Measurements from ENCODE around the gene SLC35B4.

The SLC35B4 gene

DNA sequence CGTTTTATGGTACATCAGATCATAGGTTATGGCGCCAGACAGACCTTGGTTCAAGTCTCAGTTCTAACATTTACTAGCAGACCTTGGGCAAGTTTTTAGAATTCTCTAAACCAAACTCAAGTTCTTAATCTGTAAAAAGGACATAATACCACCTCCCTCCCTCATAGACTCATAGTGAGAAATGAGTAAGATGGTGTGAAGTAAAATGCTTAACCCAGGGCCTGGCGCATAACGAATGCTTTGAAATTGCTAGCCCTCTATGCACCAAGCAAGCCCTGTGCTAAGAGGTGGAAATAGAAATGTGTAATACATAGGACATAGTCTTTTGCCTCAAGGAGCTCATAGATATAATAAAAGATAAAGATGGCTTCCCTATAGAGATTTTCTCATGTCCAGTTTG is 17.7 kb upstream of the SLC35B4 start:
- TF ChIP-seq, protein P1, sequence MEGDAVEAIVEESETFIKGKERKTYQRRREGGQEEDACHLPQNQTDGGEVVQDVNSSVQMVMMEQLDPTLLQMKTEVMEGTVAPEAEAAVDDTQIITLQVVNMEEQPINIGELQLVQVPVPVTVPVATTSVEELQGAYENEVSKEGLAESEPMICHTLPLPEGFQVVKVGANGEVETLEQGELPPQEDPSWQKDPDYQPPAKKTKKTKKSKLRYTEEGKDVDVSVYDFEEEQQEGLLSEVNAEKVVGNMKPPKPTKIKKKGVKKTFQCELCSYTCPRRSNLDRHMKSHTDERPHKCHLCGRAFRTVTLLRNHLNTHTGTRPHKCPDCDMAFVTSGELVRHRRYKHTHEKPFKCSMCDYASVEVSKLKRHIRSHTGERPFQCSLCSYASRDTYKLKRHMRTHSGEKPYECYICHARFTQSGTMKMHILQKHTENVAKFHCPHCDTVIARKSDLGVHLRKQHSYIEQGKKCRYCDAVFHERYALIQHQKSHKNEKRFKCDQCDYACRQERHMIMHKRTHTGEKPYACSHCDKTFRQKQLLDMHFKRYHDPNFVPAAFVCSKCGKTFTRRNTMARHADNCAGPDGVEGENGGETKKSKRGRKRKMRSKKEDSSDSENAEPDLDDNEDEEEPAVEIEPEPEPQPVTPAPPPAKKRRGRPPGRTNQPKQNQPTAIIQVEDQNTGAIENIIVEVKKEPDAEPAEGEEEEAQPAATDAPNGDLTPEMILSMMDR (IDR thresholded peaks at IDR 0.05; ENCODE audit: low read depth, low read length) = no peak
- H3K4me3 ChIP-seq (ENCODE audit: low read depth, low read length) = no peak overlapping the region
- DNase-seq (ENCODE audit: low read depth, low spot score) = no peak
- in situ Hi-C loops (cut with HindIII; ENCODE audit: low sequenced_read_pairs) = no loop called here

DNA sequence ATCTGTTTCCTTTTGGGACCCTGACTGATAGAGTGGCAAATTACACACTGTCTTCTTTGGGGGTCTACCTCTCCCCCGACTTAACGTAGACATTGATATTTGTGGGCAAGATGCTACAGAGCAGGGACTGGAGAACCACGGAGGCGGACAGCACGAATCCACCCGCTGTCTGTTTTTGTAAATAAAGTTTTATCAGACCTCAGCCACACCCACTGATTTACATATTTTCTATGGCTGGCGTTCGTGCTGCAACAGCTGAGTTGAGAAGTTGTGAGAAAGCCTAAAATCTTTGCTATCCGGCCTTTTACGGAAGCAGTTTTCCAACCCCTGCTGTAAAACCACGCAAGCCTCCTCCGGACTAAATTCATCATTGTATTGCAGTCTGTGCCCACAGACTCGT is 17.2 kb upstream of the SLC35B4 start:
- TF ChIP-seq, protein P1 (IDR thresholded peaks at IDR 0.05; ENCODE audit: low read depth, low read length) = no peak
- DNase-seq (ENCODE audit: low read depth, low spot score) = no peak
- H3K4me3 ChIP-seq (ENCODE audit: low read depth, low read length) = no peak overlapping the region
- in situ Hi-C loops (cut with HindIII; ENCODE audit: low sequenced_read_pairs) = no loop called here

DNA sequence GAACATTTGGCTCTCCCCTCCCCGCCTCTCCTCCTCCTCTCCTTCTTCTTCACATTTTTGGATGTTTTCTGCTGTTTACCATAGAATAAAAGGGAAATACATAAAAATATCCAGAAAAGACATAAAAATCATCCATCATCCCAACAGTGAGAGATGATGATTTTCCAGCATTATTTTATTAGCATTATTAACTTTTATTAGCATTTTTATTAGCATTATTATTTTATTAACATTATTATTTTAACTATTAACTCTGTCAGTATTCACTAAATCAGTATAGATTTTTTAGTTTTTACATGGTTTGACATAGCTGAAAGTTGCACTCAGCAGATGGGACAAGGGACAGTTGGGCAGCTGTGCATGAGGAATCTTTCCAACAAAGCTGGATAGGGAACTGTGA is 16.2 kb upstream of the SLC35B4 start:
- in situ Hi-C loops (cut with HindIII; ENCODE audit: low sequenced_read_pairs) = no loop called here
- DNase-seq (ENCODE audit: low read depth, low spot score) = no peak
- no peak overlapping the region for H3K4me3 ChIP-seq (ENCODE audit: low read depth, low read length)
- TF ChIP-seq, protein P1 (IDR thresholded peaks at IDR 0.05; ENCODE audit: low read depth, low read length) = no peak

DNA sequence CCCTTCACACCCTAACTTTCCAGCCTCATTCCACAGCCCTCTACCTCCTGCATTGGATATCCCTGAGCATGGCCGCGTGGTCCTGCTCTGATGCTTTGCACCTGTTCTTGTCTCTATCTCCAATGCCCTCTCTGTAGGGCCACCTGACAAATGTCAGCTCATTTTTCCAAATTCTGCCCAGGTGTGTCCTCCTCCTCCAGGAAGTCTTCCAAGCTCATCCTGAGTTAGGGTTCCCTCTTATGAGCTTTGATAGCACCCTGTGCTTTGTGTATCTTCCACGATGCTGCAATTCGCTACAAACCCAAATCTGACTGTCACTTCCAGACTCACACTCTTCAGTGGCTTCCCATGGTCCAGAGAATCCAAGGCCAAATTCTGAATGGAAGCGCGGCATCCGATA is 14.7 kb upstream of the SLC35B4 start:
- in situ Hi-C loops (cut with HindIII; ENCODE audit: low sequenced_read_pairs) = no loop called here
- H3K4me3 ChIP-seq (ENCODE audit: low read depth, low read length) = no peak overlapping the region
- DNase-seq (ENCODE audit: low read depth, low spot score) = no peak
- TF ChIP-seq, protein P1 (IDR thresholded peaks at IDR 0.05; ENCODE audit: low read depth, low read length) = no peak

DNA sequence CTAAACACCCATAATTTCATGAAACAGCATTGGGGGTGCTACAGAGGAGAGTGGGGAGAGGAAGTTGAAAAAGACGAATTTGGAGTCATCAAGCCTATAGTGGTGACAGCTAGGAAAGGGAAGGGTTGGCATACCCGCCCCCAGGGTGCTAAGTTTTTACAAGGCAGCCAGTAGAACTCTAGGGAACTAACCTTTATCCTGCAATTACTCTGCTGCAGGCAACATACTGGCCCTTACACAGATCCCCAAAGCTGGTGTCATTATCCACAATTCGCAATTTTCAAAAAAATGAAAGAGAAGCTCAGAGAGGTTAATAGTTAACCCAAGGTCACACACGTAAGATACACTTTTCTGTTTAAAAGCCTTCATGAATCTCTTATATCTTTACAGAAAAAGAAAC is 14.2 kb upstream of the SLC35B4 start:
- in situ Hi-C loops (cut with HindIII; ENCODE audit: low sequenced_read_pairs) = no loop called here
- TF ChIP-seq, protein P1 (IDR thresholded peaks at IDR 0.05; ENCODE audit: low read depth, low read length) = no peak
- no peak overlapping the region for H3K4me3 ChIP-seq (ENCODE audit: low read depth, low read length)
- DNase-seq (ENCODE audit: low read depth, low spot score) = no peak

DNA sequence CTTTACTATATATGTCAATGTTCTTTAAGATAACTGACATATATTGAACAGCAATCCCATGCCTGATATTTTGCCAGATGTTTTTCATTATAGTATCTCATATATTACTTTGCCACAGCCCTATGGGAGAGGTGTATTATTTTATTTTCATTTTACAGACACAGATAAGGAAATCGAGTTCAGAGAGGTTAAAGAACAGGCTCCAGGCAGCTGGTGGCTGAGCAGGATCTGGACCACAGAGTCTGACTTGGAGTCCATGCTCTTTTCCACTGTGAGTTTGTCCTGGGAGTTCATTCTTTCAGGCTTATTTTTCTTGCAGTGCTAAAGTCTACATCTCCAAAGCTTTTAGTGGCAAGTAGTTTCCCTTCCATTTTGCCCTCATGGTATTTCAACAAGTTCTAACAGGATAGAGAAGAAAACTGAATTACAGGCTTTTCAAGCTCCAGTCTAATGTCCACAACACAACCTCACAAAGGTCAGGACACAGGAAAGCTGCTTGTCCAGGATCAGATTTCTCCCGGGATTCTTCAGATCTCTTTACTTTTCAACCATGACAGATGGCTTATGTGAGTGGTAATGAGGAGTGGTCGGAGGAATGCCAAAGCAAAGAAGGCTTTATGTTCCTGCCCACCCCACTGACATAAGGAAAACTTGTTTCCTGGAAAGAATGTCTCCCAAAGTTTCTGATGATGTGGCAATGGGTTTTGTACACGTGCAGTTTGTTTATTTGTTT is 13.1 kb upstream of the SLC35B4 start:
- in situ Hi-C loops (cut with HindIII; ENCODE audit: low sequenced_read_pairs) = no loop called here
- H3K4me3 ChIP-seq (ENCODE audit: low read depth, low read length) = no peak overlapping the region
- TF ChIP-seq, protein P1 (IDR thresholded peaks at IDR 0.05; ENCODE audit: low read depth, low read length) = no peak
- DNase-seq (ENCODE audit: low read depth, low spot score) = no peak

Measured in astrocyte of the spinal cord (primary cell).